Measurements from ENCODE around the gene TYW3.

The TYW3 gene

GRCh38 chr1:74690909-74691308 is 42.0 kb upstream of the TYW3 start:
- no peaks in the 10 kb centered on the region for H3K79me2 ChIP-seq (ENCODE audit: insufficient read depth, low read length)
- ATAC-seq (ENCODE audit: insufficient read depth, low read depth) (no peak), DNase-seq (no peak)
- H3K9me3 ChIP-seq (ENCODE audit: insufficient read depth, low read length, severe bottlenecking): no peaks in the 10 kb centered on the region
- no peaks in the 10 kb centered on the region for H4K20me1 ChIP-seq (ENCODE audit: insufficient read depth, low read length)
- H3K4me2 ChIP-seq (ENCODE audit: insufficient read depth, low read length): no peak overlapping the region
- no peaks in the 10 kb centered on the region for H3K27me3 ChIP-seq (ENCODE audit: insufficient read depth, low read length, poor library complexity)
- H3K4me3 ChIP-seq (ENCODE audit: low read depth in 1 of 2, low read length in 2 of 2): no peak overlapping the region
- no peaks in the 10 kb centered on the region for H3K4me1 ChIP-seq (ENCODE audit: insufficient read depth, low read length)
- H3K36me3 ChIP-seq (ENCODE audit: insufficient read depth, low read length): no peaks in the 10 kb centered on the region
- no peak overlapping the region for H3K9ac ChIP-seq (ENCODE audit: low read depth, low read length)
- TF ChIP-seq EZH2 (IDR thresholded peaks at IDR 0.05; ENCODE audit: borderline replicate concordance, low read depth, low read length, severe bottlenecking) (no peak), CTCF (IDR thresholded peaks at IDR 0.05; ENCODE audit: borderline replicate concordance, extremely low read depth, low read length, poor library complexity, severe bottlenecking) (no peak)
- no peak overlapping the region for H2AFZ ChIP-seq (ENCODE audit: low read depth, low read length)
- no peak overlapping the region for H3K27ac ChIP-seq (ENCODE audit: low read length)

- Histone ChIP-seq H3K79me2 (ENCODE audit: insufficient read depth, low read length) (no peaks in the 10 kb centered on the region), H3K27ac (ENCODE audit: low read length) (no peak overlapping the region), H3K9me3 (ENCODE audit: insufficient read depth, low read length, severe bottlenecking) (no peaks in the 10 kb centered on the region), H3K9ac (ENCODE audit: low read depth, low read length) (no peak overlapping the region), H3K27me3 (ENCODE audit: insufficient read depth, low read length, poor library complexity) (no peaks in the 10 kb centered on the region), H3K4me1 (ENCODE audit: insufficient read depth, low read length) (no peaks in the 10 kb centered on the region), H3K36me3 (ENCODE audit: insufficient read depth, low read length) (no peaks in the 10 kb centered on the region), H2AFZ (ENCODE audit: low read depth, low read length) (no peak overlapping the region), H4K20me1 (ENCODE audit: insufficient read depth, low read length) (no peaks in the 10 kb centered on the region), H3K4me3 (ENCODE audit: low read depth in 1 of 2, low read length in 2 of 2) (no peak overlapping the region), H3K4me2 (ENCODE audit: insufficient read depth, low read length) (no peak overlapping the region)
- no peak for ATAC-seq (ENCODE audit: insufficient read depth, low read depth)
- DNase-seq: no peak
- TF ChIP-seq EZH2 (IDR thresholded peaks at IDR 0.05; ENCODE audit: borderline replicate concordance, low read depth, low read length, severe bottlenecking) (no peak), CTCF (IDR thresholded peaks at IDR 0.05; ENCODE audit: borderline replicate concordance, extremely low read depth, low read length, poor library complexity, severe bottlenecking) (no peak)
These were observed 39.5 kb upstream of the TYW3 start for GRCh38 chr1:74693473-74693872.

GRCh38 chr1:74697832-74698231 is 35.1 kb upstream of the TYW3 start:
- H4K20me1 ChIP-seq (ENCODE audit: insufficient read depth, low read length): no peaks in the 10 kb centered on the region
- DNase-seq (no peak), ATAC-seq (ENCODE audit: insufficient read depth, low read depth) (no peak)
- H3K9me3 ChIP-seq (ENCODE audit: insufficient read depth, low read length, severe bottlenecking): no peaks in the 10 kb centered on the region
- H3K36me3 ChIP-seq (ENCODE audit: insufficient read depth, low read length): no peaks in the 10 kb centered on the region
- H3K9ac ChIP-seq (ENCODE audit: low read depth, low read length): no peak overlapping the region
- no peaks in the 10 kb centered on the region for H3K27me3 ChIP-seq (ENCODE audit: insufficient read depth, low read length, poor library complexity)
- H3K4me2 ChIP-seq (ENCODE audit: insufficient read depth, low read length): no peak overlapping the region
- TF ChIP-seq EZH2 (IDR thresholded peaks at IDR 0.05; ENCODE audit: borderline replicate concordance, low read depth, low read length, severe bottlenecking): no peak
- TF ChIP-seq CTCF (IDR thresholded peaks at IDR 0.05; ENCODE audit: borderline replicate concordance, extremely low read depth, low read length, poor library complexity, severe bottlenecking): no peak
- no peak overlapping the region for H3K4me3 ChIP-seq (ENCODE audit: low read depth in 1 of 2, low read length in 2 of 2)
- H3K4me1 ChIP-seq (ENCODE audit: insufficient read depth, low read length): no peaks in the 10 kb centered on the region
- no peaks in the 10 kb centered on the region for H3K79me2 ChIP-seq (ENCODE audit: insufficient read depth, low read length)
- no peak overlapping the region for H2AFZ ChIP-seq (ENCODE audit: low read depth, low read length)
- no peak overlapping the region for H3K27ac ChIP-seq (ENCODE audit: low read length)

- DNase-seq (no peak), ATAC-seq (ENCODE audit: insufficient read depth, low read depth) (no peak)
- Histone ChIP-seq H4K20me1 (ENCODE audit: insufficient read depth, low read length) (no peaks in the 10 kb centered on the region), H3K4me1 (ENCODE audit: insufficient read depth, low read length) (no peaks in the 10 kb centered on the region), H3K9ac (ENCODE audit: low read depth, low read length) (no peak overlapping the region), H2AFZ (ENCODE audit: low read depth, low read length) (no peak overlapping the region), H3K9me3 (ENCODE audit: insufficient read depth, low read length, severe bottlenecking) (no peaks in the 10 kb centered on the region), H3K79me2 (ENCODE audit: insufficient read depth, low read length) (no peaks in the 10 kb centered on the region), H3K27ac (ENCODE audit: low read length) (no peak overlapping the region), H3K36me3 (ENCODE audit: insufficient read depth, low read length) (no peaks in the 10 kb centered on the region), H3K4me2 (ENCODE audit: insufficient read depth, low read length) (no peak overlapping the region), H3K4me3 (ENCODE audit: low read depth in 1 of 2, low read length in 2 of 2) (no peak overlapping the region), H3K27me3 (ENCODE audit: insufficient read depth, low read length, poor library complexity) (no peaks in the 10 kb centered on the region)
- TF ChIP-seq CTCF (IDR thresholded peaks at IDR 0.05; ENCODE audit: borderline replicate concordance, extremely low read depth, low read length, poor library complexity, severe bottlenecking): no peak
- no peak for TF ChIP-seq EZH2 (IDR thresholded peaks at IDR 0.05; ENCODE audit: borderline replicate concordance, low read depth, low read length, severe bottlenecking)
These were observed 33.6 kb upstream of the TYW3 start for GRCh38 chr1:74699331-74699730.
